HuH-7.5 (cell line): ENCODE measurements around the gene TGFBI.

Experiments used
- DNase-seq: peaks from one replicate; pipeline ENCODE4 v3.0.0; 2011; ENCODE audit warnings: low spot score

Gene TGFBI

DNA sequence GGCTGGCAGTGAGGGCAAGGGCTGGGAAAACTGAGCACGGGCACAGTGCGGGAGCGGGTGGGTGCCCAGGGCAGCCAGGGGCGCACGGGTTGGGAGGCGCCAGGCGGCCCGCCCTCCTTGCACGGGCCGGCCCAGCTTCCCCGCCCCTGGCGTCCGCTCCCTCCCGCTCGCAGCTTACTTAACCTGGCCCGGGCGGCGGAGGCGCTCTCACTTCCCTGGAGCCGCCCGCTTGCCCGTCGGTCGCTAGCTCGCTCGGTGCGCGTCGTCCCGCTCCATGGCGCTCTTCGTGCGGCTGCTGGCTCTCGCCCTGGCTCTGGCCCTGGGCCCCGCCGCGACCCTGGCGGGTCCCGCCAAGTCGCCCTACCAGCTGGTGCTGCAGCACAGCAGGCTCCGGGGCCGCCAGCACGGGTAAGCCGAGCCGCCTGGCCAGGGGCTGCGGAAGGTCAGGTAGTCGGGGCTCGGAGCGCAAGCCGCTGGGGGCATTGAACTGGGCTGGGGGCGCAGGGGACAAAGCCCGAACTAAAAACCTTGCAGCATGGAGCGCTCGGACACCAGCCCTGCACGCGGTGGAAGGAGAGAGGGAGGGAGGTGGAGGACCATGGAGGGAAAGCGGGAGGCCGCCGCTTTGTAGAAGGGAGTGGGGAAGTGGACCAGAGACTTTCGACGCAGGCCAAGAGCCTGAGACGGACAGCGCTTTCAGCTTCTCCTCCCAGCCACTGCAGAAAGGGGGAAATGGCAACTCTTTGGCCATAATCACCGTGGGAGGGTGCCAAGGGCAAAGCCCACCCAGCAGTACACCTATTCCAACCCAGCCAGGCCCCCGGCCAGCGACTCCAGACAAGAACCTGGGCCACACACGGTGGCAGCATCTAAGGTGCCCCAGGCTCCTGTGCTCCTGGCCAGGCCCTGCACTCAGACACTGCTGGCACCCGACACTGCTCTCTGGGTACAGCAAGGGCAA lies at the start of gene TGFBI:
Gene TGFBI, plus strand, starts transcription at position 207 of the 961 bp plus-strand sequence. Its CDS starts 68 bp downstream, at position 275.
- peak; percentile 72 for DNase-seq

DNA sequence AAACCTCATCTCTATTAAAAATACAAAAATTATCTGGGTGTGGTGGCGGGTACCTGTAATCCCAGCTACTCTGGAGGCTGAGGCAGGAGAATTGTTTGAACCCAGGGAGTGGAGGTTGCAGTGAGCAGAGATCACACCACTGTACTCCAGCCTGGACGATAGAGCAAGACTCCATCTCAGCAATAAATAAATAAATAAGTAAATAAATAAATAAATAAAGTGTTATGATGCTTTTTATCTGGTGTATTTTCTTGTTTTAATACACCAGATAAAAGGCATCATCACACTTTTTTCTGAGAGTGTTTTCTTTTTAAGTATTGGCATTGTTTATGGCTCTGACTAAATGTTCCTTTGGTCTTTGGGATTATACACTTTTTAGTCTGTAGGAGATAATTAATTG lies 49.8 kb upstream of the TGFBI start:
- DNase-seq: no peak

DNA sequence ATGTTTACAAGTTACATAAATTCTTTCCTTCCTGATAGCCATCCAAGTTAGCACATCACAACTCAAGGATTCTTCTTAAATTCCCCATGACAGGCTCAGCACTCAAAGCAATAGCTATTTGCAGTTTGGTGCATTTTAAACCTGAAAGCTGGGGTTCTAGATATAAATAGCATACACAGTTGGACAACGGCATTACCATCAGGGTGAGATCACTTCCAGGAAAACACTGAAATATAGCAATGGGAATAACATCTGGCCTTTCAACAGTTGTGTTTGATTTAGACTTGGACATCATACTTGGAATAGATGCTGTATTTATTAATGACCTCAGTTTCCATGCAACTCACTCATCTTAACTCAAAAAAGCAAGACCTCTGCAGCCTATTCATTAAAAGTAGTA lies 49.3 kb upstream of the TGFBI start:
- DNase-seq: no peak

DNA sequence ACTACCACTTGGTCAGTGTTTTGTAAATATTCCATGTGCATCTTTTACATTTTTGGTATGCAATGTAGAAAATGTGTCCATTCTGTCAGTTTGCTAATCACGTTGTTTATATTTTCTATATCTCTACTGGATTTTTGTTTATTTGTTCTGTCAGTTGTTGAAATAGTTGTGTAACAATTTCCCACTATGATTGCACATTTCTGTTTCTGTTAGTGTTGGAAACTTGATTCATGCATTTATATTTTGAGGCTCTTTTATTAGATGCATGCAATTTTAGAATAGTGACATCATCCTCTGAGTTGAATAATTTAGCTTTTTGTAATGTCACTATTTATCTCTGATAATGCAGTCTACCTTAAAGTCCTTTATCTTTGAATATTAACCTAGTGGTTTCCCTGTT lies 48.2 kb upstream of the TGFBI start:
- DNase-seq: no peak

DNA sequence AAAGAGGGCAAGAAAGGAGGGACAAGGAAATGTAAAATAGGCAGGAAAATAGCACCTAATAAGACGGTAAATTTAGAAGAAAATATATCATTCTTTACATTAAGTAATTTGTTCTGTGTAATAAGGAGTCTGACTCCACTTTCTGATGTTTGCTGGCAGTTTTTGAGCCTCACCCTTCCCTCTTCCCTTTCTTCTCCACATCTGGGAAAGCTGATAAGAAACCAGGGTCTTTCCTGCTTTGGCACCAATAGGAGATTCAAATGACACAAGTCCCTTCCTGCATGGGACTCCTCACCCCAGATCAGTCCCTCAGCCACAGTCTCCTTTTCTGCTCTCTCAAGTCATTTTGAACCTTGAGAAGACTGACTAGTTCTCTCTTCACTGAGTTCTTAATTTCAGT lies 42.8 kb upstream of the TGFBI start:
- DNase-seq: no peak

DNA sequence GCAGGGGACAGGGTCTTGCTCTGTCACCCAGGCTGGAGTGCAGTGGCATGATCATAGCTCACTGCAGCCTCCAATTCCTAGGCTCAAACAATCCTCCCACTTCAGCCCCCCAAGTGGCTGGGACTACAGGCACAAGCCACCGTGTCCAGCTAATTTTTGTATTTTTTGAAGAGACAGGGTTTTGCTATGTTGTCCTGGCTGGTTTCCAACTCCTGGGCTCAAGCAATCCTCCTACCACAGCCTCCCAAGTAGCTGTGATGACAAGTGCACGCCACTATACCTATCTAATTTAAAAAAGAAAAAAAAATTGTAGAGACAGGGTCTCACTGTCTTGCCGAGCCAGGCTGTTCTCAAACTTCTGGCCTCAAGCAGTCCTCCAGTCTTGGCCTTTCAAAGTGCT lies 42.4 kb upstream of the TGFBI start:
- no peak for DNase-seq

DNA sequence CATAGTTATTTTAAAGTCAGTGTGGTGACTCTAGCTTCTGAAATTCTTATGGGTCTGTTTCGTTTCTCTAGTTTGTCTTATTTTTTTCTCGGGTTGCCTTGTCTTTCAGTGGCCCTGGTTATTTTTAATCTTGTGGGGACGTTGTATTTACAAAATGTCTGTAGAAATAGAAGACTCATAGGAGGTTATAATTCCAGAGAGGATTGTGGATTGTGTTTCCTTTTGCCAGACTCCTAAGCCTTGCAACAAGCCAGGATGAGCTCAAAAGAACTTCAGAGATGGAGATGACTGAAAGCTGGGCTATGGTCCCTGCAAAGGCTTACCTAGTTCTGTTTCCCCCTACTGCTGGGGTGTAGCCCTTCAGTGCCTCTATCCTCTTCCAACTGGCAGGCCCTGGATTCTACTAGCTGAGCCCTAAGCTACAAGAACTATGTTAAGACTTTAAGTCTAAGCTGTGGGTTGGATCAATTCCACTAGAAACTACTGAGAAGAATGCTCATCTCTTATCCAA lies 41.8 kb upstream of the TGFBI start:
- DNase-seq: no peak

DNA sequence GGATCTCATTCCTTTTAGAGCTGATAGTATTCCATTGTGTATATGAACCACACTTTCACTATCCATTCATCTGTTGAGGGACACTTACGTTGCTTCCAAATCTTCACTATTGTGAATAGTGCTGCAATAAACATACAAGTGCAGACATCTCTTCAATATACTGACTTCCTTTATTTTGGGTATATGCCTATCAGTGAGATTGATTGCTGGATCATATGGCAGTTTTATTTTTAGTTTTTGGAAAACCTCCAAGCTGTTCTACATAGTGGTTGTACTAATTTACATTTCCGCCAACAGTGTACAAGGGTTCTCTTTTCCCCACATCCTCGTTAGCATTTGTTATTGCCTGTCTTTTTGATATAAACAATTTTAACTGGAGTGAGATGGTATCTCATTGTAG lies 40.2 kb upstream of the TGFBI start:
- DNase-seq: no peak

DNA sequence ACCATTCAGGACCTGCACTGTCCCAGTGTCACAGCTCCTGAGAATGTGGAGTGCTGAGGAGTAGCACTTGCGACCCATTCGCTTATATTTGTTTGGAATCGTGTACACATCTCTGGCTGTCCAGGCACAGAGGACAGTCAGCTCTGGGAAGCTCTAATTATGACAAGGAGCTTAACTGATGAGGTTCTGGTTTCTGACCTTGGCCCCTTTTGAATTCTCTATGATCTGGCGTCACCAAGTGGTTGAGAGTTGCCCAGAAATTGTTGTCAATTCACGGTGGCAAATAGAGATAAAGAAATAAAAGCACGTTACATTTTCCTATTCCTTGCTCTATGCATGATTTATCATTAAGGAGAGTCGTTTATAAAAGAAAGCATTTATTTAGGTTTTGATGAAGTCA lies 39.1 kb upstream of the TGFBI start:
- DNase-seq: no peak

DNA sequence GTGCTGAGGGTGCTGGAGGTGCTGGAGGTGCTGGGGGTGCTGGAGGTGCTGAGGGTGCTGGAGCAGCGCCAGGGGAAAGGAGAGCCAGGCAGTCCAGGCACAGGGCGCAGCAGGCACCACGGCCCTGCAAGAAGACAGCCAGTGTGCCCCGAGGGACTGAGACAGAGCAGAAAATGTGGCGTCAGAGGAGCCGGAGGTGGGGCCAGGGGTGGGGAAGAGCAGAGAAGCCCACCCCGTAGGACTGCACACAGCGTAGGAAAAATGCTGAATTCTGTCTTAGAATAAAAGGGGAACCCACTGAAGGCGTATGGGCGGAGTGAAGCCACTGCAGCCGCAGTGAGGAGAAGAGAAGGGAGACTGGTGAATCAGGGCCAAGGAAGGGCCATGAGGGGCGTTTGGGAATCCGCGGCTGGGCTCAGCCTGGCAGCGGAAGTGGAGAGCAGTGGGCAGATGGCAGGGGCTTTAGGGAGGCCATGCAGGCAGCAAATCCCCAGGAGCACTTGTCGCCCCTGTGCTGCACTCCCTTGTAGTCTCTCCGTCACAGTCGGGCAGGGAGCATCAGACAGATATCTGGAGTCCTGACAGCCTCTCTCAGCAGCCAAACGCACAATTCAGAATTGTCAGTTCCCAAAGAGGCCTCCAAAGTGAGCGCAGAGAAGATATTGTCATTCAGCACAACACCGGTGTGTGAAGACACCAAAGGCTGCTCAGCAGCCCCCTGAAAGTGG lies 38.1 kb upstream of the TGFBI start:
- DNase-seq: no peak

DNA sequence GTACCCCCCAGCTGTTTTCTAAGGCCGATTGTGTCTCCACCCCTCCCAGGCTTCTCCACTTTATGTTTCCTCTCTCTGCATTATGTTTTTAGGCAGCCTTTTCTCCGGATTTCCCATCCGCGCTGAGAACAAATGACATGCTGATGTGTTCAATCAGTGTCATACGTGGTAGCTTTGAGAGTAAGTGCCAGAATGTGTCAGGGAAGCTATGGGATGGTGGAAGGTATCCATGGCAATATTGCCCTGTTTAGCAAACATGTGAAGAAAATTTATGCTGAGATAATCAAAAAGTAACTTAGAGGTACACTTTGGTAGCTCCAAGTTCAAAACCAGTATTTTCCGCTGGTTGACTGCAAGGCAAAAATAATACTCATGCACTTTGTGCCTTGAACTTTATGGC lies 37.4 kb upstream of the TGFBI start:
- DNase-seq: no peak

DNA sequence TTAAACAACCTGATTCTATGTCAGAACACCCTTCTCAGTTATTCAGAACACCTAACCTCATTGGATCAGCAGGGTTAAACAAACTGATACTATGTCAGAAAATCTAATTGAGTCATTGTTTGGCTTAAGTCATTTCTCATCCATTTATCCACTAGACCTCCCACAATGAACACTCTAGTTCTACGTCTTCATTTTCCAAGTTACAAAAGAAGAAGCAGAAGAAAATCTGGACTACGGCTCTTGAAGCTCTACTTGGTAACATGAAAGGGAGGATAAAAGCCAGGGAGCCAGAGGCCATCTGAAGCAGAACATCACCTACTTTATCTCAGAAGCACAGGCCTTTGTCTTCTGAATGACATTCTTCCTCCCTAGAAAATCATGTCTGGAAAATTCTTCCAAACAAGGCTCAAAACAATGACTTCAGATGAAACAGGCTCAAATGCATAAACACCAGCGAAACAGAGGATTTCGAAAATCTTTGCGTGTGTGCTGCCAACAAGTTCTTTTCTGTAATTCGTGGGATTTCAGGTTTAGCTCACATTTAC lies 35.4 kb upstream of the TGFBI start:
- DNase-seq: no peak

DNA sequence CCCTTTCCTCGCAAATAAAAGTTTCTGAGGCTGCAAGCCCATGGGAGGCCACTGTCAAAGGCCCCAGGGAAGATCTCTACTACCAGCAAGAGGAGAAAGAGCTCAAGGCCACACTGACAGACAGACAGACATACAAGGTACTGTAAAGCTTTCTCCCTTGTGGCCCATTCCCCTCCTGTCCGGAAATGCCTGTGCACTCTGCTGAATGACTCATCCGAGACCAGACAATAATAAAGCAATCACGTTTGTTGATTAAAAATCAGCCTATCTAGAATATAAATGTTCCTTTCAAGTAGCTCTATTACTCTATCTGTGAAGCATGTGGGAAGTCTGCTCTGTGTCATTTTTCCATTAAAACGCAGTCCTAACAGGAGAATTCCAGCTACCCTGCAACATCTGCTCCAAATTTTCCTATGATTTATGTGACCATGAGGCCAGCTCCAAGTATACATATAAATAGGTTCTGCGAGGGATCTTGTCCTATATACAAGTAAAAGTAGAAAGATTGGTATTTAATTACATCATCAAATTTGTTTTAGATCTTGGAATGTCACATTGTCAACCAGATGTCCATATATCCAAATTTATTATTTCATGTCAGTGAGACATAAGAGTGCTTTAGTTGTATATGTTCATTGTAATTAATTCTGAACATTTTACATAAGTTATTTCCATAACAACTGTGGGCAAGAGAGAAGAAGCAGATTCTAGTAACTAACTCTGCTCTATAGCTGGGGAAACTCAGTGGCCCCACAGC lies 34.7 kb upstream of the TGFBI start:
- DNase-seq: no peak

DNA sequence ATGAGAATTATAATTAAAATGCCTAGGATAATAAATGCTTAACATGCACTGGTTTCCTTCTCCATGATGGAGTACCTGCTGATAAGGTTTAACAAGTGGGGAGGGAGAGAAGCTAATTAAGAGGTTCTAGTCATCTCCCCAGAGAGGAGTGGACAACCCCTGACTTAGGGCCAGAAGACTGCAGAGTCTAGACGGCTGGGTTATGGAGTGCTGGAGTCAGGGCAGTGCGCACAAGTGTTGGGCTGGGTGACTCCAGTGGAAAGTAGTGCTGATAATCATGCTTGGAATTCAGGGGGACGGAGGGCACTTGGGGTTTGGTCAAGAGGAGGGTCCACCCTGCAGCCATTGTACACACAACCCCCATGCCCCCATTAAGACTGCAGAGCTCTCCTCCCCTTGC lies 32.8 kb upstream of the TGFBI start:
- DNase-seq: no peak

DNA sequence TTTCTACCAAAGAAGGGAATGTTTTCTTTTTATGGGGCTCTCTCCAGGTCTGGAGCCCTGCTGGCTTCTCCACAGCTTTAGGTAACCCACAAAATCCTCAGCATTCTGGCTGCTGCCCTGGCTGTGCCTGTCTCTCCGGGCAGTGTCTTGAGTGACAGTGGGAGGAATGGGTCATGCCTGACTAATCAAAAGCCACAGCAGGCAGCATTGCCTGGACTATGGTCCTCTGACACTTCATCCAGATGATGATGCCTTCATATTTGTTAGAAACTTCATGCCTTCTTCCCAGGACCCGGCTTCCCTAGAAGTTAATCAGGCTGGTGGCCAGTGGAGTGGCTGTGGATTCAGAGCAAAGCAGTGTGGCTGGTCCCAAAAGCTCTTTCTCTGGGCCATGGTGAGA lies 32.2 kb upstream of the TGFBI start:
- DNase-seq: no peak

DNA sequence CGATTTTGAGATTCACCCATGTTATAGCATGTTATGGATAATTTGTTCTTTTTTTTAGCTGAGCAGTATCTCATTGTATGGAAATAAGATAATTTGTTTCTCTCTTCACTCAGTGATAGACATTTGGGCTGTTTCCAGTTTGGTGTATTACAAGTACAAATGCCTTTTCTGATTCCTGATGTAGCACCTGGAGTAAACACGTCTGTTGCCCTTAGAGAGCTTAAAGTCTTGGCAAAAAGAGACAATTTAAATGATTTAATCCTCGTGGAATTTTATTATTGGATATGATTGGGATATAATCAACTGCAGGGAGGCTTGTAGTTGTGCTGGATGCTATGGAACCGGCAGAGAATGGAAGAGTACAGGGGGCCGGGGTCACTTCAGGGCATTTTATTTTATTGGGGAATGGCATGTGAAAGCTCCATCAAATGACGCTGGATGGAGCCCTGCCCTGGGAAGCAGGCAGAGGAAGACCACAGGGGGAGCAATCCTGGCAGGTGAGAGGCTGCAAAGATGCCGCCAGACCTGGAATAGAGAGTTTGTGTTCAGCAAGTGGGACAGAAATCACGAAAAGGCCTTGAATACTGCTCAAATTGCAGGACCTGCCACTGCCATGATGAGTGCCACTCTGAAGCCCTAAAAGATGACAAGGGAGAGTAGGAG lies 31.0 kb upstream of the TGFBI start:
- DNase-seq: no peak

DNA sequence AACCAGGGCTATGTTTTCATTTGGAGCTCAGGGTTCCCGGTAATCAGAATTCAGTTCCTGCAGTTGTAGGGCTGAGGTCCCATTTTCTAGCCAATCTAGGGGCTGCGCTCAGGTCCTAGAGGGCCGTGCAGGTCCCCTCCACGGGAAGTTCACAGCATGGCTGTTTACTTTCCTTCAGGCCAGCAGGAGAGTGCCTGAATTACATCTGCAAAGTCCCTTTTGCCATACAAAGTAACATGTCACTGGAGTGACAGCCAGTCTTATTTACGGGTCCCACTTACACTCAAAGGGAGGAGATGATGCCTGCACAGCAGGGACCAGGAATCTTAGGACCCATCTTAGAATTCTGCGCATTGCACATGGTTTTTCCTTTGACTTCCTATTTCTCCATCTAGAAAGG lies 29.9 kb upstream of the TGFBI start:
- no peak for DNase-seq

DNA sequence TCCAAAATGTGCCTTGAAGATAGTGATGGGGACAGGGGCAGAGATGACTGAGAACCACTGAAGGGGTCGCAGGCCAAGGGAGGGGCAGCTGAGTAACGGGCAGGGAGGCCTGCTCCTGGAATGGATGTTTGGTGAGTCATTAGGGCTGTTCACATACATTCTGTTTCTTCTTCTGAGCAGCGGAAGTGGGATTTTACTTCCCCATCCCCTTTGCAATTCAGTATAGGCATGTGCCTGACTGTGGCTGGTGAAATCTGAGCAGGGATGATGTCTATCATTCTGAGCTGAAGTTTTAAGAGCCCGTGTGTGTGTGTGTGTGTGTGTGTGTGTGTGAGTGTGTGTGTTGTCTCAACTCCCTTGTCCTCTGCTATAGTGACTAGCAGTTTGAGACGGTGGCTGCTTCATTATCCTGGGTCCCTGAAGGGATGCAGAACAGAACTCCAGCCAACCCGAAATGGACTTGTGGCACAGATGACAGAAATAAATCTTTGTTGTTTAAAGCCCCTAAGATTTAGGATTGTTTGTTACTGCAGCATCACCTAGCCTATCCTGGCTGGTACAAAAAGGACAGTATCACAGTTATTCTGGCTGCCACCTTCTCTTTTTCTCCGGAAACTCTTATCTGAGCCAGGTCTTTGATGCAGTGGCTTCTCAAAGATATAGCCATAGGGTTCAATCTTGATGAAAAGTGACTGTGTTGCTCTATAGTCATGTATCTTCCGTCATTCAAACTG lies 29.2 kb upstream of the TGFBI start:
- DNase-seq: no peak

DNA sequence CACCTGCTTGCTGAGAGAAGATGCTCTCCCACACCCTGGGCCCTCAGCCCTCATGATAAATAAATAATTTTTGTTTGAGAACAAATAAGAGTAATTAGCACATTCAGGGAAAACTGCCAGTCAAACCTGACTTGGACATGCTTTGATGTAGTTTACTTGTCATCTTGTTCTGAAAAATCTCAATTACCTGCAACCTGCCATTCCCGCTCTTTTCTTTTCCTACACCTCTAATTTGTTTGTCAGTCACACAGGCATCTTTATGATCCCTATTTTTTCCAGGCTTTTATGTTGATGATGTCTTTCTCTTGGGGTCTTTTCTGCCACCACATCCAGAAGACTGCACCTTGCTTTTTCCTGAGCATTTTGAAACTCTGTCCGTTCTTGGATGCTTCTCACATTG lies 28.6 kb upstream of the TGFBI start:
- no peak for DNase-seq

DNA sequence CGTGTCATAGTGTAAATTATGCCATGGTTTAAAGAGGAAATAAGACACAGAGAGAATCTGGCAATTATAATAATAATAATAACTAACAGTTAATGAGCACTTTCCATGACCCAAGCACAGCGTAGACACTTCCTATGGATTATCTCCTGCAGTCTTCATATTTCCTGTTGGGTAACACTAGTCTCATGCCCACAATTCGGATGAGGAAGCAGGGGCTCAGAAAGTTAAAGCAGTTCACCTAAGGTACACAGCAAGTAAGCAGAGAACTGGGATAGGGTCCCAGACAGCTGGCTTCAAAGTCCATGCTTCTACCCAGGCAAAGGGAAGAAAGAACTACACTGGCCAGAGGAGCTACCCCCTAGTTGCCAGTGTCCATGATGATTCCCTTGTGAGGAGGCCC lies 27.9 kb upstream of the TGFBI start:
- DNase-seq: no peak

DNA sequence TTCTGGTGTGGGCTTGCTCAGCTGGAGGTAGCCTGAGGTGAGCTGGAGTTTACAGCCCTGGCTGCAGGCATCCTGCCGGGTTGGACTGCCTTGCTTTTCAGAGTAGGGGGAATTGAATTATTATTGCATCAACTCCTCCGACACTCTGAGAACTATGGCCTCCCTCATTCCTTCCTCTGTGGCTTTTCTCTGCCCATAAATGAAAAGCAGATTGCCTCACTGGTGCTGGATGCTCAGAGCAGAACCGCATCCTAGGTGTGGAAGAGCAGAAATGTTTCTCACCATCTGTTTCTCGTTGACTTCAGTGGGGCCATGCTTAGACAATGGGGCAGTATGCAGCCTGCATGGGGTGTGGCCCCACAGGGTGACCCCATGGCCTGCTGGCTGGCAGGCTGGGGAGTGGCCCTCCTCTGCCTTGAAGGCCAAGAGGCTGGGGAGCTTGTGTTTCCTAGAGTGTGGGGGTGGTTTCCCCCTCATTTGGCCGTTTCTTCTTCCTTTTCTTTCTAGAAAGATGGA lies 27.3 kb upstream of the TGFBI start:
- no peak for DNase-seq
